ENCODE measurements around the gene DLG2. TPM values are rescaled to one million over a fixed set of nuclear protein-coding genes. Genes with fewer than 3 reads are reported as not detected.
"Not testable (repeated sequence)": the region's sequence is repeated elsewhere in the genome, so short reads cannot be mapped to it uniquely, and the experiment has no call there.

Gene DLG2
- total and polyA plus RNA-seq, 11 donors, result 2.4 to 13.9 (median 7.1) TPM

DNA sequence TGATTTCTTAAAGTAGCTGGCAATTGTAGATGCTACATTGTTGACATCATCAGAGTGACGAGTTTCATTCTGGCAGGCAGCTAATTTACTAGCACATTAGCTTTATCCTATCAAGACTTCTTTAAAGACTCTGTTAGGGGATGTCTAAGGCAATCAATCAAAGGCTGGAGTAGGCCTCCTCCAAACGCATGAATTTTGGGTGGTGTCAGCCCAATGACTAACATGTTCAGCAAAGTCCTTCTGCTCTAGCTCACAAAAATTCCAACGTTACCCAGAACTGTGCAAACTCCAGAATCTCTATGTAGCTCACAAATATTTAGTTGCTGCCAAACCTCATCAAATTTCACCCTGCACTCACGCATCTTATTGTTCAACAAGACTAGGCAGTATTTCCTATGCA, 395.6 kb downstream of the DLG2 start:
- no peak for TF ChIP-seq CTCF (IDR thresholded peaks at IDR 0.05)
- TF ChIP-seq POLR2A (IDR thresholded peaks at IDR 0.05), result no peak
- no peak for DNase-seq
- Histone ChIP-seq H3K9me3 (peaks cover 0 to 14% (median 0%) of the 10 kb centered on the region in 12 donors), H3K27ac (no peak overlapping the region), H3K4me1 (no peaks in the 10 kb centered on the region), H3K4me3 (no peak overlapping the region), H3K36me3 (no peaks in the 10 kb centered on the region), H3K27me3 (no peaks in the 10 kb centered on the region)
- ATAC-seq, result no peak
- WGBS, 4 donors, result 55 to 81% (median 68%) methylated on average over 4 of the region's 4 CpGs
- intact Hi-C loops (cut with DNase I), result no loop called here

- ATAC-seq; H3K27ac ChIP-seq; intact Hi-C loops (cut with DNase I); H3K4me1 ChIP-seq; H3K4me3 ChIP-seq; H3K27me3 ChIP-seq; DNase-seq; H3K36me3 ChIP-seq: not testable (repeated sequence)
- H3K9me3 ChIP-seq, result peaks cover 0 to 14% (median 0%) of the 10 kb centered on the region in 12 donors
- WGBS, 4 donors, result 88 to 92% (median 90%) methylated on average over 1 of the region's 1 CpG
Observed at GRCh38 chr11:85229723-85230122, 397.4 kb downstream of the DLG2 start.

GRCh38 chr11:85196968-85197367, 430.2 kb downstream of the DLG2 start:
- DNase-seq (no peak), ATAC-seq (no peak)
- intact Hi-C loops (cut with DNase I), result no loop called here
- H3K27me3 ChIP-seq, result no peaks in the 10 kb centered on the region
- H3K27ac ChIP-seq, result no peak overlapping the region
- 60 to 70% (median 61%) methylated on average over 2 of the region's 2 CpGs for WGBS, 4 donors
- no peak for TF ChIP-seq CTCF (IDR thresholded peaks at IDR 0.05)
- TF ChIP-seq POLR2A (IDR thresholded peaks at IDR 0.05), result no peak
- no peaks in the 10 kb centered on the region for H3K36me3 ChIP-seq
- H3K4me1 ChIP-seq, result no peaks in the 10 kb centered on the region
- no peak overlapping the region for H3K4me3 ChIP-seq
- peaks cover 0 to 14% (median 6%) of the 10 kb centered on the region in 12 donors for H3K9me3 ChIP-seq

GRCh38 chr11:85195934-85196333, 431.2 kb downstream of the DLG2 start:
- intact Hi-C loops (cut with DNase I), result no loop called here

More at GRCh38 chr11:85195934-85196333, 431.2 kb downstream of the DLG2 start:
- DNase-seq, result no peak
- H3K36me3 ChIP-seq, result no peaks in the 10 kb centered on the region
- peaks cover 0 to 4% (median 0%) of the 10 kb centered on the region in 12 donors for H3K9me3 ChIP-seq
- no peaks in the 10 kb centered on the region for H3K4me1 ChIP-seq
- H3K4me3 ChIP-seq, result no peak overlapping the region
- no peak for TF ChIP-seq CTCF (IDR thresholded peaks at IDR 0.05)
- no peak for TF ChIP-seq POLR2A (IDR thresholded peaks at IDR 0.05)
- 81 to 85% (median 83%) methylated on average over 3 of the region's 3 CpGs for WGBS, 4 donors
- no peak overlapping the region for H3K27ac ChIP-seq
- no peak for ATAC-seq
- no peaks in the 10 kb centered on the region for H3K27me3 ChIP-seq
